SH-SY5Y (cell line): Measurements from ENCODE around the gene INPP4B.

Source experiments
- GATA2 ChIP-seq: IDR thresholded peaks from 2 replicates; pipeline ENCODE4 v1.6.1; 2011; ENCODE audit warnings: mild to moderate bottlenecking, low read depth, low read length
- GATA3 ChIP-seq: IDR thresholded peaks from 2 replicates; pipeline ENCODE4 v1.6.1; 2011; ENCODE audit warnings: low read depth, mild to moderate bottlenecking, low read length, moderate library complexity

DNA sequence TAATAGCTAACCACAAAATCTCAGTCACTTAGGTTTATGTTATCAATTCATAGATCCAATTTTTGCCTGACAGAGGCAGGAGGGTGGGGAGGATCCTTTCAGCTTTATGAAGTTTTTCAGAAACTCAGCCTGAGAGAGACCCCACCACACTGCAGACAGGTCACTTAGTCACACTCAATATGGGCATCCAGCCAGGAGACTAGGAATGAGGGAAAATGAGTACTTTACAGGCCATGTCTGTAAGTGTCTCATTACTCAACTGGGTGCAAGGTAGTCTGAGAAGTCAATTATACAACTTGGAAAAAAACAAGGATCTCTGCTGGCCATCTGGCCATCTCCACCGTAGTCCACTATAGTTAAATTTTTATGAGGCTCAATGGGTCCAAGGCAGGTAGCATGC is 365.9 kb downstream of the INPP4B start:
- TF ChIP-seq GATA3: no peak
- TF ChIP-seq GATA2: no peak
